OCI-LY3 (cell line): ENCODE data around the gene EYA2.

ENCODE experiments used
- H2AFZ ChIP-seq: fragments of 200-600, 300-600 bp; shearing (Covaris generic); 2 replicates; pipeline ENCODE4 v1.6.0; 2014; ENCODE audit warnings: antibody characterized with exemption, low read depth, low read length
- H3K27ac ChIP-seq: fragments of 200-600, 300-600 bp; sonication (generic); 2 replicates; pipeline ENCODE4 v1.5.1; 2014; ENCODE audit warnings: mild to moderate bottlenecking, low read length, moderate library complexity, mixed read lengths
- H3K27me3 ChIP-seq: fragments of 200-600, 300-600 bp; sonication (generic); 2 replicates; pipeline ENCODE4 v1.6.1; 2014; ENCODE audit warnings: low read depth, low read length, mixed read lengths
- H3K36me3 ChIP-seq: fragments of 200-600, 300-600 bp; sonication (generic); replicated peaks from 2 replicates; pipeline ENCODE3; 2014; ENCODE audit warnings: low read depth, low read length, mixed read lengths
- H3K4me1 ChIP-seq: fragments of 300-600, 200-600 bp; sonication (generic); 2 replicates; pipeline ENCODE4 v1.6.1; 2014; ENCODE audit warnings: low read length, mixed read lengths
- H3K4me2 ChIP-seq: fragments of 200-600, 300-600 bp; sonication (generic); 2 replicates; pipeline ENCODE4 v1.6.1; 2014; ENCODE audit warnings: low read length, mixed read lengths
- H3K4me3 ChIP-seq: fragments of 300-600, 200-600 bp; sonication (generic); 2 replicates; pipeline ENCODE4 v1.5.1; 2014; ENCODE audit warnings: antibody characterized with exemption, mild to moderate bottlenecking, low read length, moderate library complexity
- H3K79me2 ChIP-seq: fragments of 300-600, 200-600 bp; shearing (Covaris generic); 2 replicates; pipeline ENCODE4 v1.6.1; 2014; ENCODE audit warnings: mild to moderate bottlenecking, low read length, mixed read lengths
- H3K9ac ChIP-seq: fragments of 300-600, 200-600 bp; shearing (Covaris generic); 2 replicates; pipeline ENCODE4 v1.6.0; 2014; ENCODE audit warnings: mild to moderate bottlenecking, low read length, moderate library complexity
- H3K9me3 ChIP-seq: fragments of 200-600, 300-600 bp; shearing (Covaris generic); 2 replicates; pipeline ENCODE4 v1.6.1; 2014; ENCODE audit warnings: low read length, mixed read lengths; ENCODE audit not compliant: insufficient read depth
- H4K20me1 ChIP-seq: fragments of 200-600, 300-600 bp; sonication (generic); 2 replicates; pipeline ENCODE4 v1.6.1; 2016; ENCODE audit warnings: low read length, mixed read lengths; ENCODE audit not compliant: insufficient read depth
- CTCF ChIP-seq: fragments of 200-600, 300-600 bp; sonication (generic); IDR thresholded peaks from 2 replicates; pipeline ENCODE4 v1.5.1; 2014; ENCODE audit warnings: antibody characterized with exemption, low read length, low read depth
- EZH2phosphoT487 ChIP-seq: fragments of 200-600 bp; shearing (Covaris generic); IDR thresholded peaks from 2 replicates; pipeline ENCODE4 v1.6.1; 2018; ENCODE audit warnings: antibody characterized with exemption, mixed run types, low read depth

EYA2 gene

GRCh38 chr20:46946796-46947195 is 52.2 kb downstream of the EYA2 start:
- H3K9ac ChIP-seq, result no peak overlapping the region
- TF ChIP-seq EZH2phosphoT487, result no peak
- no peak for TF ChIP-seq CTCF

GRCh38 chr20:46948081-46948480 is 53.4 kb downstream of the EYA2 start:
- TF ChIP-seq EZH2phosphoT487, result no peak
- no peak for TF ChIP-seq CTCF
- no peak overlapping the region for H3K4me2 ChIP-seq
- H3K79me2 ChIP-seq, result no peaks in the 10 kb centered on the region
- H3K27me3 ChIP-seq, result peaks cover 13% of the 10 kb centered on the region; the same call in 1 of the 2 replicates
- H4K20me1 ChIP-seq, result no peaks in the 10 kb centered on the region
- H3K36me3 ChIP-seq, result no peaks in the 10 kb centered on the region
- H3K27ac ChIP-seq, result no peak overlapping the region
- H3K9ac ChIP-seq, result no peak overlapping the region
- H3K4me1 ChIP-seq, result no peaks in the 10 kb centered on the region
- H3K4me3 ChIP-seq, result no peak overlapping the region
- H3K9me3 ChIP-seq, result no peaks in the 10 kb centered on the region
- H2AFZ ChIP-seq, result no peak overlapping the region

More at GRCh38 chr20:46946796-46947195, 52.2 kb downstream of the EYA2 start:
- Histone ChIP-seq H4K20me1 (no peaks in the 10 kb centered on the region), H3K27me3 (peaks cover 13% of the 10 kb centered on the region; the same call in 1 of the 2 replicates), H3K27ac (no peak overlapping the region), H3K4me2 (no peak overlapping the region), H3K4me1 (no peaks in the 10 kb centered on the region), H3K79me2 (no peaks in the 10 kb centered on the region), H3K9me3 (no peaks in the 10 kb centered on the region), H3K36me3 (no peaks in the 10 kb centered on the region), H3K4me3 (no peak overlapping the region), H2AFZ (no peak overlapping the region)

- no peaks in the 10 kb centered on the region for H4K20me1 ChIP-seq
- H3K36me3 ChIP-seq, result no peaks in the 10 kb centered on the region
- TF ChIP-seq CTCF, result no peak
- H2AFZ ChIP-seq, result no peak overlapping the region
- no peak overlapping the region for H3K27ac ChIP-seq
- H3K79me2 ChIP-seq, result no peaks in the 10 kb centered on the region
- no peak overlapping the region for H3K4me2 ChIP-seq
- peaks cover 4% of the 10 kb centered on the region; the same call in 1 of the 2 replicates for H3K9me3 ChIP-seq
- H3K9ac ChIP-seq, result no peak overlapping the region
- H3K27me3 ChIP-seq, result peaks cover 13% of the 10 kb centered on the region; the same call in 1 of the 2 replicates
- H3K4me1 ChIP-seq, result no peaks in the 10 kb centered on the region
- no peak overlapping the region for H3K4me3 ChIP-seq
Measured at GRCh38 chr20:46951405-46951804, 56.8 kb downstream of the EYA2 start.

GRCh38 chr20:46951840-46952497 is 57.3 kb downstream of the EYA2 start:
- Histone ChIP-seq H3K4me1 (no peaks in the 10 kb centered on the region), H3K27ac (no peak overlapping the region), H3K9me3 (peaks cover 6% of the 10 kb centered on the region; the same call in 1 of the 2 replicates), H3K4me3 (no peak overlapping the region), H3K9ac (no peak overlapping the region), H3K36me3 (no peaks in the 10 kb centered on the region), H4K20me1 (no peaks in the 10 kb centered on the region), H3K4me2 (no peak overlapping the region), H3K79me2 (no peaks in the 10 kb centered on the region), H3K27me3 (peaks cover 13% of the 10 kb centered on the region; the same call in 1 of the 2 replicates), H2AFZ (no peak overlapping the region)
- no peak for TF ChIP-seq EZH2phosphoT487
- no peak for TF ChIP-seq CTCF
